ENCODE results near the gene CRACR2B. TPM values are rescaled to one million over a fixed set of nuclear protein-coding genes. Genes with fewer than 3 reads are reported as not detected.

The CRACR2B gene
- total RNA-seq, 2 donors from 2014 or later: 18.9 to 27.7 TPM

DNA sequence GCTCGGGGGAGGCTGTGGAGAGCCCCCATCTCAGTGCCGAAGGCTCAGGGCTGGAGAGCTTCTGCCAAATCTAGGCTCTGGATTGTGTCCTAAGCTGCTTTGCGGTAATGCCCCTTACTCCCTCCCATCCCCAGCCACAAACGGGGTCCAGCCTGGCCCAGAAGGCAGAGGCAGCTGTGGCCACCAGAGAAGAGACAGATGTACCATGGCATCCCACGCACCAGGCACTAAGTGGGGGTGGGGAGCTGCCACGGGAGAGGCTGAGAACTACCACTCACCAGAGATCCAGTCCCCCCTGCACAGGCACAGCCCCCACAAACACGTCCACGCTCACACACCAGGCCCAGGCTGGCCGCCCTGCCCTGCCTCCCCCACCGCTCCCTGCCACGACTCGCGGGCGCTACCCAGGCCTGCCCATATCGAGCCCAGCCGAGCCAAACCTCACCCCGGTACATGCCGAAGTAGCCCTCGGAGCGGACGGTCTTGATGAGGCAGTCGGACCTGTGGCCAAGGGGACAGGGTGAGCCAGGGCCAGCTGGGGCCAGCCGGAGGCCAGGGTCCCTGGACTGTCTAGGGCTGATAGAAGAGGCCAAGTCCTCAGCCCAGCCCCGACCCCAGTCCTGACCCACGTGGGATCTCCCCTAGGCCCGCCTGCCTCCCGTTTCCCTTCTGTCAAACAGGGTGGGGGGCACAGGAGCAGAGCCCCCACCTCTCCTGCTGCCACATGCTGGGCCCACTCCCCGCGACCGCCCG lies 33.5 kb upstream of the CRACR2B start:
- no peak for ATAC-seq
- no peak for DNase-seq
- intact Hi-C loops (cut with DNase I): no loop called here

DNA sequence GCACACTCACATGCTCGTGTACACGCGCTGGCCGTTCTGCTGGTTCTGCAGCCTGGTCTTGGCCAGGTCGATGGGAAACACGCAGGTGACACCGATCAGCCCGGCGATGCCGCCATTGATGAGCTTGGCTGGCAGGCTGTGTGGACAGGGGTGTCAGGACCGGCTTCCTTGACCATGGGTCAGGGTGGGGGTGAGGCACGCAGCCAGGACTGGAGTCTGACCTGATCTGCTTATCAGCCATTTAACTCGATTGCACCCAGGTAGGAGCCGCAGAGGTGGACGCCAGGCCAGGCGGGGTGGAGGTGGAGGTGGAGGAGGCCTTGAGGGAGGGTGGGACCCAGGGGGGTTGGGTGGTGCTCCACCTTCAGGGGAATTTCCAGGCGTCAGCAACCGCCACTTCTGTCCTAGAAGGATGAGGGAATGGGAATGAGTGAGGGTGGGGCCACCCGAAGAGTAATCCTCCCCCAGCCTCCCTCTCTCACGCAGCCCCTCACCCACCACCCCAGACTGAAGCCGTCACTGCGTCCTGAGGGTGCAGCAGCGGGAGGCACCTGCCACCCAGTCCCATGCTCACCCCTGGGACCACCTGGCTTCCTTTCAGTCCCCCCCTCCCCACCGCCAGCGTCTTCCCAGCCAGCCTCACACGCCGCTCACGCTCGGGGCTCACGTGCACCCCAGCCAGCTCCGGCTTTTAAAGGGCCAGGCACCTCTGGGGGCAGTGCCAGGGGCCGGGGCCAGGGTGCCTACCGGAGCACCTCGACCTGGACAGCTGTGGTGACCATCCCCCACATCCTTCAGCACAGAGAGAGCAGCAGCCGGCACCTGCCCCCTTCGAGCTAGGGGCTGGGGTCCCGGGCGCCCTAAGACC lies 32.7 kb upstream of the CRACR2B start:
- no peak for DNase-seq
- intact Hi-C loops (cut with DNase I): no loop called here
- ATAC-seq: no peak

DNA sequence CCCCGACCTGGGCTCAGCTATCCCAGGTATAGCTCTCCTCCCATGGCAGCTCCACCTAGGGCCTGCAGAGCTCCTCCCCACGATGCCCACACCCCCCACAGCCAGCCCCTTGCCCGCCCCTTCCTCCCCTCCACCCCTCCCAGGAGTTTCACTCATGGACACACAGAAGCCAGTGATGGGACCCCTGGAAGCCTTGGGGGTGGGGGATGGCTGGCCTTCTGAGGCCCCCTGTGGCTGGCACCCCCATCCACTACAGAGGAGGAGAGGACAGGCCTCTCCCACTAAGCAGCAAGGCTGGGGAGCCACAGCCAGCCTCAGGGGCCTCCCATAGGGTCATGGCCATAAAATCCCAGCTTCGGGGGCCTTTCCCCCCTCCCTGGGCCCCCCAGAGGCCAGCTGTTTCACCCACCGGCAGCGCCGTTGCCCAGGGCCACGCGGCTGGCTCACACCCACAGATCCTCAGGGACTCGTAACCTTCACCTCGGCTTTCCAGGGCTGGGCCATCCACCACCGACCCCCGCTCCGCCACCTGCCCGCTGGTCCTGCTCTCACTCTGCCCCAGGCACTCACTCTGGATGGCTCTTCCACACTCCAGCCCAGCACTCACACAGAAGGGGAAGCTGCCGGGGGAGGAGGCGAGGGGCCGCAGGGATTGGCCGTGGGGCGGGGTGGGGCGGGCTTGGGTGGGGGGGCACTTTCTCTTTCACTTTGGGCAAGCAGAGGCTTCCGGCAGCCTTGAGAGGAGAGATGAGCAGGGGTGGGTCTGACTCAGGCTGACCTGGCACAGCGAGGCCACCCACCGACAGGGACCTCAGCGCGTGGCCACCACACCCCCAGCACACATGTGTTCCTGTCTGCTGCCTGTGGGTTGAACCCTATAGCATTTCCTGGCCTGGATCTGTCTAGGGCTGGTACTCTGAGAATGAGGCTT lies 31.8 kb upstream of the CRACR2B start:
- ATAC-seq (peak; percentile 56 to 60), DNase-seq (peak; percentile 81)
- intact Hi-C loops (cut with DNase I): no loop called here

DNA sequence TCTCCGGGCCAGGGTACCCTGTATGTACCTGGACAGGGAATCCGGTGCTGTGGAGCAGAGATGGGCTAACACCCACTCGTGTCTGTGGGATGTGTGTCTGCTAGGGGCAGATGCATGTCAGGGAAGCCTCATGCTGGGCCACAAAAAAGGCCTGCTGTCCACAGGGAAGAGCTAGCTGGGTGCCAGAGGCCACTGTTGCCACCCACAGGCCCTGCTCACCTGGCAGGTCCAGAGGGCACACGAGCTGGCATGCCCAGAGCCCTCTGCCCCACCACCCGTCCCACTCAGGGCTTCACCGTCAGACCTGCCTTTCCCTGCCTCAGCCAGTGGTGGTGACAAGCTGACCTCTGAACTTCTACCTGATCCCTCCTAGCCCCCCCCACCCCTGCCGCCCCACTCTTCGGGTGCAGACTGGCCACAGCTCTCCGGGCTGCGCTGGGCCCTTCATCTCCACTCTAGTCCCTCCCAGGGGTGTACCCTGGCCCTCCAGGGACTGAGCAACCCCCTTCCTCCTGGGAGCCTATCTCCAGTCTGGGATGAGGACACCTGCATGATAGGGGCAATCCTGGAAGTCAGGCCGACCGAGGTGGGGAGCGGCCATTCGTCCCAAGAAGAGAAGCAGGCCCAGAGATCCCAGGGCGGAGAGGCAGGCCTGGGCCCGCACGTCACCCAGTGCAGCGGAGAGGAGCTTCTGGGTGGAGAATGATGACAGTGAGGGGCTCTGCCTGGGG lies 31.0 kb upstream of the CRACR2B start:
- intact Hi-C loops (cut with DNase I): no loop called here
- DNase-seq (no peak), ATAC-seq (no peak)

DNA sequence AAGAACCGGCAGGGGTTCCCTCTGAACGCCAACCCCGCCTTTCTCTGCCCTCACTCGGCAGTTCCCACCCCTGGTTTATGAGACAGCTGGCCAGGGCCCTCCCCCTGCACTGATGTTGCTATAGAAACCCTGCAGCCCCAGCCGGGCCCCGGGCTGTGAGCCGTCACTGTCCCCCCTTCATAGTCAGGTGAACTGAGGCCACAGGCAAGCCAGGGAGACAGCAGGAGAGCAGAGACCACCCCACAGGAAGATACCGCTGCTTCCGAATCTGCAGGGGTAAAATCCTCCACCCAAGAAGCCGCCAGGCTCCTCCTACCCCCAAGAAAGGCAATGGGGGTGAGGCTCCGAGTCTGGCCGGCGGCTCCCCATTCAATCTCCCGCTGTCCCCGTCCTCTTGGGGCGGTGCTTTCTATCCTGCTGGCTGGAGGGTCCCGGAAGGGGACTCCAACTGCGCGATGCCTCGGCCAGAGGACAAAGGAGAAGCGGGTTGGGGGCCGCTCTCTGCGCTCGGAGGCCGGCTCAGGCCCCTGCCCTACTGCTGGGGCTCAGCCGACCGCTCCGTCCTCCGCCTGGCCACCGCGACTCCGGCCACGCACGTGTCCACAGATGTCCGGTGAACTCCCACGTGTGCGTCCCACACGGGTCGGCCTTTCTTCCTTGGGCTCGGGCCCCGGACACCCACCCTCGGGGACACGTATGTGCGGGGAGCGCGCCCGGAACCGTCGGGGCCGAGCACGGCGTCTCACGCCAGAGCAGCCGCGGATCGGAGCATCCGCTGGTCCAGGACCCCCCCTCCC lies 30.2 kb upstream of the CRACR2B start:
- intact Hi-C loops (cut with DNase I): no loop called here
- DNase-seq: peak; percentile 79
- ATAC-seq: peak; percentile 62 to 67

DNA sequence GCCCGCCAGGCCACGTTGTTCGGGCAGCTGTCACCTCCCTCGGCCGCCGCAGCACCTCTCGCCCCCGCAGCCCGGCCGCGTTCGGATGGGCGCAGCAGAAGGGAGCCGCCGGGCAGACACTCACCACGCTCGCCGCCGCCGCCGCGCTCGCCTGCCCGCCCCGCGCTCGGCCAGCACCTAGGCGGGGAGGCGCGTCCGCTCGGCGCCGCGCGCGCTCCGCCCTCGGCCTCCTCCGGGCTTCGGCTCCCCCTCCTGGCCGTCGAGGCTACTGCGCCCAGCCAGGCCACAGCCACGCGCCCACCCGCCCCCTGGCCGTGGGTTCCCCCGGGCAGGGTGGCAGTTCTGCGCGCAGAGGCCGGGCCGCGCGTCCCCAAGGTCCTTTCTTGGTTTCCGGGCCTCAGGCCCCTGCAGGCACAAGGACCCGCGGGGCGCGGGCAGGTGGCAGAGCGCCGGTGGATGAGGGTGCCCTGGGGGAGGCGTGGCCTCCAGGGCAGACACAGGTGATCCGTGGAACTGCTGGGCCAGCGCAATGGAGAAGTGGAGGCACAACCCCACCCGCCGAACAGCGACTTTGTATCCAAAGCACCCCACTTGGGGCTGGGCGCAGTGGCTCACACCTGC lies 29.5 kb upstream of the CRACR2B start, which contains the start of gene SLC25A22:
Gene SLC25A22, minus strand, starts transcription at position 189 of the 621 bp plus-strand sequence. CDS start 3,275 bp downstream, outside the sequence.
- ATAC-seq (peak; percentile 71 to 75), DNase-seq (peak; percentile 85)
- intact Hi-C loops (cut with DNase I): no loop called here

DNA sequence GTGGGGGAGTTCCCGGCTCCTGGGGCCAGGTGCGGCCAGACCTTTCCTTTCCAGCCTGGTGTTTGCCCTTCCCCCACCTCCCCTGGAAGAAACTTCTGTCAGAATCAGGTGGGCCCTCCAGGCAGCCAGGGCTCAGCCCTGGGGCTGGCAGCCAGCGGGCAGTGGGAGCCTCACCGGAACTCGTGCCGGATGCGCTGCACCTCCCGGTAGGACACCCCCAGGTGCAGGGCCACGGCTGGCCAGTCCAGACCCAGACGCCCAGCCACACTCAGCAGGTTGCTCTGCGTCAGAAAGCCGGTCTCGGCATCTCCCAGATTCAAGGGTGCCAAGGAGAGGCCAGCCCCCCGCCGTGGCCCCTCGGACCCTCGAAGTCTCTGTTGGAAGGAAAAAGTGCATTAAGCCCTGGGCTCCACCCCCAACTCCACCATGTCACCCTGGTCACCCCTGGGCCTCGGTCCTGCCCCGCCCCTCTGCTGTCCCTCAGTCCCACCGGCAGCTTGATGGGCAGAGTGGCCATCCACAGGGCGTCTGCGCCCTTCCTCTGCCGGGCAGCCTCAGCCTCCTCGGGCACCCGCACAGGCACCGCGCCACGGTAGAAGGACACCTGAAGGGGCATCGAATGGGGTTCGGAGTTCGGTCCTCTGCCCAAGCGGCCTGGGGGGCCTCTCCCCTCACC lies 27.9 kb upstream of the CRACR2B start:
- ATAC-seq (no peak), DNase-seq (no peak)
- intact Hi-C loops (cut with DNase I): no loop called here

DNA sequence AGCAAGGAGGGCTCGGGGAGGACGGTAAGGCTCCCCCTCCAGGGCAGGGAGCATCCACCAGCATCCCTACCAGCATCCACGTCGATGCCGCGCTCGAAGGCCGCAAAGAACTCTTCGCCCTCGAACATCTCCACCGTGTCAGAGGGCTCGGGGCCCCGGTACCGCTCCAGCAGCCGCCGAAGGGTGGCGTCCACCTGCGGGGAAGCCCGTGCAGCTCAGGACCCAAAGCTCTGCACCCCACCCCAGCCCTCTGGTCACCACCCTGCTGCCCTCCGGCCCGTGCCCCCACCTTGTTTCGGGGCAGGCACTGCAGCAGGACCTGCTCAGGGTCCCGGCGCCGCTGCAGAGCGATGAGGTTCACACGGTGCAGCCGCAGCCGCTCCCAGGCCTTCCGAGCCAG lies 27.2 kb upstream of the CRACR2B start:
- ATAC-seq (no peak), DNase-seq (no peak)
- intact Hi-C loops (cut with DNase I): no loop called here

DNA sequence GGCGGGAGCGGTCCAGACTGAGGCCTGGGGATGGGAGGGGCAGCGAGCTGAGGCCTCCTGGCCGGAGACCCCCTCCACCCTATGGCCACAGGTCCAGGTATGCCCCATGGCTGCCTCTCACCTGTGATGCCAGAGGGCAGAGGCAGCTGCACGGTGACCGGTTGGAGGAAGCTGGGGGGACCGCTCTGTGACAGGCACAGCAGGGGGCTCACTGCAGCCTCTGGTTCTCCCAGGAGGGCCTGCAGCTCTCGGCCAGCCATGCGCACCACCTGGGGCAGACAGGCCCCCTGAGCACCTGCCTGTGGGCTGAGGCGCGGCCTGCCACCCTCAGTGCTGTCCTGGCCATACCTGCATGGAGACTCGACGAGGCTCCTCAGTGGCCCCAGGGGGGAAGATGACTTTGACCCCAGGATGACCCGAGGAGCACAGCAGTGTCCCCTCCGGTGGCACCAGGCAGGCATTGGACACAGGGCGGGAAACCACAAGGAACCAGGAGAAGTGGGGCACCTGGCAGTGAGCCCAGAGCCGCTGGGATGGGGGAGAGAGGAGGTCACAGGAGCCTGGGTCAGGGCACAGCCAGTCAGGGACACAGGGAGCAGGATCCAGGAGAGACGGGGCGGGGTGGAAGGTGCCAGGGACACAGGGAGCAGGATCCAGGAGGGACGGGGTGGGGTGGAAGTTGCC lies 26.5 kb upstream of the CRACR2B start:
- ATAC-seq (no peak), DNase-seq (no peak)
- intact Hi-C loops (cut with DNase I): no loop called here

DNA sequence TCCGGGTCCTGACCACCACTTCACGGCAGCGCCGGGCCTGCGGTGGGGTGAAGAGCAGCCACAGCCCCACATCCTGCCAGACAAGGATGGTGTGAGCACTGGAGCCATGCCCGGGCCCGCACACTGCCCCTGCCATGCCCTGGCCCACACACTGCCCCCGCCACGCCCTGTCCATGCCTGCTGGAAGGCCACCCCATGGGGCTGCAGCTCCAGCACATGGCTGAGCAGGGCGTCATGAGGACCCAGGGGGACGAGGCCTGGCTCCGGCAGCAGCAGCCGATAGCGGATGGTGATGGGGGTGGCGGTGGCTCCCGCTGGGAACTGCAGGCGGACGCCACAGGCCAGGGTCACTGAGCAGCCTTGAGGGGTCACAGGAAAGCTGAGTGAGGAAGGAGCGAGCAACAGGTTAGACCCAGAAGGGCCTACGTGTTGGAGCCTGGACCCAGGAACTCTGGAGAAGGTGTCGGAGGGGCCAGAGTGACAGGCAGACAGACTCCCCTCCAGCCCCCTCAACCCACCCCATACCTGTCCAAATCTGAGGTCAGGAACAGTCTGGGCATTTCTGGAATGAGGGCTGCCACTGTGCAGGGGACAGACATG lies 25.6 kb upstream of the CRACR2B start:
- DNase-seq (no peak), ATAC-seq (no peak)
- intact Hi-C loops (cut with DNase I): no loop called here

DNA sequence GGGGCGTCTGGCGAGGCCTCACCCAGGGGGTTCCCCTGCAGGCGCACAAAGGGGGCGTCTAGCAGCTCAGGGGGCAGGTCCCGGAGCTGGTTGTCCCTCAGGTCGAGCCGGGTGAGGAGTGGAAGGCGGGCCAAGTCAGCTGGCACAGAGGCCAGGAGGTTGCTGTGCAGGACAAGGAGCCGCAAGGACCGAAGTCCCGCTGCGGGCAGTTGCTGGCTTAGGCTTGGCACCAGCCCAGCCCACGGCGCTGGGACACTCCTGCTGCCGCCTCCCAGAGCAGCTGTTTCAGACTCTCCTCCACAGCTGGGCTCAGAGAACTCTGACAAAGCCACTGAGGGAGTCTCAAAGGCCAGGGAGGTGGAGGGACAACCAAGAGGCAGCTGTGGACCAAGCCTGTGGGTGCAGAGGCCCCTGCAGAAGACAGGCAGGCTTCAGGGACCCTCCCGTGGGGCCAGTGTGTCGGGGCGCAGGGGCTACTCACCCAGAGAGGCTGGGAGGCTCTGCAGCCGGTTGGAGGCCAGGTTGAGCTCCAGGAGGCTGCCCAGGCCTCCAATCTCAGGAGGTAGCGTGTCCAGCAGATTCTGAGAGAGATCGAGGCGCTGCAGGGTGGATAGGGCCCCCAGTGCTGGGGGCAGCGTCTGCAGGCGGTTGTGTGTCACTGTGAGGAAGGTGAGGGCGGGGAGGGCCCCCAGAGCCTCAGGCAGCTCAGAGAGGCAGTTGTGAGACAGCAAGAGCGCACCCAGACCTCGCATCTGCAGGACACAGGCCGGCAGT lies 24.8 kb upstream of the CRACR2B start:
- DNase-seq (no peak), ATAC-seq (no peak)
- intact Hi-C loops (cut with DNase I): no loop called here

DNA sequence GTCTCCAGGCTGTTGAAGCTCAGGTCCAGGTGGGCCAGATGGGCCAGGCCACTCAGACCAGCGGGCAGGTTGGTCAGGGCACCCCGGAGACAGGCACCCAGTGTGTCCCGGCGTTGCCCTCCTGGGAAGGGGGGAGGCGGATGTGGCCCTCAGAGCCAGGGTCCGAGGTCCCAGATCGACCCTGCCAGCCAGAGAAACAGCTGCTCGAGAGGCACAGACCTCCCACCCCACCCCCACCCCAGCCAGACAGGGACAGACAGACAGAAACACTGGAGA lies 24.3 kb upstream of the CRACR2B start:
- intact Hi-C loops (cut with DNase I): no loop called here
- no peak for ATAC-seq
- DNase-seq: no peak

DNA sequence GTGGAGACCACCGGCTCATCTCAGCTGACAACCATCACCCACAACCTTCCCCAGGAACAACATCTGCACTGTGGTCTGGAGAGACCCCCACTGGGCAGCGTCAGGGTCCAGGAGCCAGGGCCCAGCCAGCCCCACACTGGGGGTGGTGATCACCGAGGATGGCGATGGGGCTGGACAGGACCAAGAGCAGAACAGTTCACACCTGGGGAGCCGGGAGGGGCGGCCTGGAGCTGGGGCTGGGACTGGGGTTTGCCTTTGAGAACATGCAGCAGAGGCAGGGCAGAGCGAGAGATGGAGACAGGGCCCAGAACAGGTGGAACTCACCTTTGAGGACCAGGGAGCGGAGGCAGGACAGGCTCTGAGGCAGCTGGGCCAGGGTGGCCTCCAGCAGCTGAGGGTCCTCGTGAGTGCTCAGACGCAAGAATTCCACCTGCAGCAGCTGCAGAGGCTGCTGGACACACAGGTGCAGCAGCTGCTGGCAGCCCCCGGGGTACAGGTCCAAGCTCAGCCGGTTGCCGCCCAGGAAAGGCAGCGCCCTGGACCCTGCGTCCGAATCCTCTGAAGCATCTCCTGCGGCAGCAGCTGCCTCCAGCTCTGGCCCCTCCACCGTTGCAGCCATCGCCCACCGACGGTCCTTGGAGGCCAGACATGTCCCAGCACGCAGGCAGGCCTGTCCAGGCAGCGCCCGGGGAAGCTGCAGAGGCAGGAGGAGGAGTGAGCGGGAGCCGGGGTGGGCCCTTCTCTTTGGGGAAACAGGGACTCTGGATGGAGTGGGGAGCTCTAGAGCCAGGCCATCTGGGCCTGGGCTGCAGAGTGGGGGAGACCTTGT lies 23.7 kb upstream of the CRACR2B start:
- intact Hi-C loops (cut with DNase I): no loop called here
- DNase-seq: no peak
- no peak for ATAC-seq

DNA sequence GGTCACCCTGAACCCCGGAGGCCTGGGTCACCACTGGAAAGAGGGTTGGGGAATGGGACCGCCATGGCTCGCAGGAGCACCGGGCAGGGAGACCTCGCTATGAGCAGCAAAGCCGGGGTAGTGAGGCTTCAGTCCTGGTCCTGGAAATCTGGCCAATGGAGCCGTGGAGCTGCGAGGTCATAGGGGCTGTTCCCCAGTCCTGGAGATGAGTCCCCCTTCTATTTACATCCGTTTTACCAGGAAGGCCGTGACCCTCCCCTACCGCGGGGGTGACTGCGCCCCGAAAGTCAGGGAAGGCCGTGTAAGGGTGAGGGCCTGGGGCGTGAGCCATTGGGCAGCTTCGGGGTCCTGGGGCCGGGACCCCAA lies 23.1 kb upstream of the CRACR2B start:
- DNase-seq: no peak
- intact Hi-C loops (cut with DNase I): no loop called here
- ATAC-seq: no peak

Data from left cardiac atrium (tissue), 4 donors.